ENCODE results near the gene FGFR1OP2.
"Not testable (repeated sequence)": the region's sequence is repeated elsewhere in the genome, so short reads cannot be mapped to it uniquely, and the experiment has no call there.

The FGFR1OP2 gene

DNA sequence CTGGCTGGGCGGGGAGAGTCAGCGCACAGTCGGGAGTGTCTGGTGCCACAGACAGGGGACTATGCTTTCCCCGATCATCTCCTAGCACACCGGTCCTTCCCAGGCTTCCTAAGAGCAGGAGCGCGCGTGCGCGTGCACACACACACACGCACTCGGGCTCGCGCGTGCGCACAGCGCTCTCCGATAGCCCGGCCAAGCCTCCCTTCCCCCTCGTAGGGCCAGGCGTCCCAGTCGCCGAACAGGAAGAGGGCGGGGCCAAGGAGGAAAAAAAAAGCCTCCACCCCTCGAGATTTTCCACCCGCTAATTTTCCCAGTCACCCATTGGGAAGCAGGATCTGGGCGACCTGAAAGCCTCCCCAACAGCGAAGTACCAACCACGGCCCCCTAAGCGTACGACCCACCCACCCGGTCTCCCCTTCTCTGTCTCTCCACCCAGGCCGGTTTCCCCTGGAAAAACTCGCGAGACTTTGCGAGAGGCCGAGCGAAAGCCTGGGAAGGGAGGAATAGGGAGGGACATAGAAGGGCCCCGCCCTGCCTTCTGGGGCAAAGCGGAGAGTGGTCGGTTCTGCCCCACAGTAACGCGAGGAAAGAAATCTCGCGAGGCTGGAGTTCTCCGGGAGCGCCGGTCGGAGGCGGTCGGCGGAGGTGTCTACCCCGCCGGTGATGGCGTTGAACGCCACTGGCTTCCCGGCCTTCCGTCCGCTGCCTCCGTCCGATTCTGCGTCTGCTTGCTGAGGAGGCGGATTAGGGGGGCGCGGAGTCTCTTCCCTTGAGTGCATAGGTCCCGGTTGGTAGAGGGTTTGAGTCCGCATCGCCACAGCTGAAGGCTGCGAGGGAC is at the start of gene FGFR1OP2, which contains the start of gene INTS13:
FGFR1OP2 (plus strand) TSS at position 608 of the 838 bp plus-strand sequence. CDS start 15,689 bp downstream, outside the sequence.
INTS13 (minus strand) TSS at position 119 of the 838 bp plus-strand sequence. CDS start 1,178 bp downstream, outside the sequence.
- peak; percentile 95 to 97 for DNase-seq (ENCODE audit: low read depth in 2 of 2)

DNA sequence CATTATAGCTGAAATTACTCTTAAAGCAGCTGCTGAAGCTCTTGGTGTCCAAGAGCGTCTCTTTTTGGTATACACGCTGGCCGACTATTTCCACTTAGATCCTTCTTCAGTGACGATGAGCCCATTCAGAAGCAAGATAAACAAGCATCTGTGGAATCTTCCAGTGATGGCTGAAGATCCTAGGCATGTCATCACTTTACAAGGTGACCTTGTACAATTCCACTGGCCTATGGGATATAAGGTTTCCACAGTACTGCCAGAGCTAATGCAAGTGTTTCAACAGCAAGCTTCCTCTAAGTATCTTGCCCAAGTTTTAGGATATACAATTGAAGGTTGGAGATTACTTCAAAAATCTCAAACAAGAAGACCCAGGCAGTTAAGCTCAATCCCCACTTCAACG is 47.5 kb upstream of the FGFR1OP2 start:
- no peak for DNase-seq (ENCODE audit: low read depth in 2 of 2)

DNA sequence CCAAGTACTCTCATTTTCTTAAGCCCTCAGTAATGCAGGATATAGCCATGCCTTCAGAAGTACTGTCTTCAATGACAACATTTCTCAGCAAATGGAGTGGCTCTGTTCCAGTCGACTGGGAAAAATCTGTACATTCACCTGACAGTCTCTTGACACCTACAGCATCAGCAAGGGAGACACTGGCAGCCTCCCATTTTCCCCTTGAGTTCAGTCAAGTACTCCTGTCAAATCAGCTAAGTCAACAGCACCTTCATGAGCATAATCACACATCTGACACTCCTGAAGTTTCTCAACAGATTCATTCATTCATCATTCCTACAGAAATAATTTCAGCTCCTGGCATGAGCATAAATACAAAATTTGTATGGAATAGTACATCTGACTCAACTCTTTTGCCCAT is 46.6 kb upstream of the FGFR1OP2 start:
- DNase-seq (ENCODE audit: low read depth in 2 of 2): no peak

DNA sequence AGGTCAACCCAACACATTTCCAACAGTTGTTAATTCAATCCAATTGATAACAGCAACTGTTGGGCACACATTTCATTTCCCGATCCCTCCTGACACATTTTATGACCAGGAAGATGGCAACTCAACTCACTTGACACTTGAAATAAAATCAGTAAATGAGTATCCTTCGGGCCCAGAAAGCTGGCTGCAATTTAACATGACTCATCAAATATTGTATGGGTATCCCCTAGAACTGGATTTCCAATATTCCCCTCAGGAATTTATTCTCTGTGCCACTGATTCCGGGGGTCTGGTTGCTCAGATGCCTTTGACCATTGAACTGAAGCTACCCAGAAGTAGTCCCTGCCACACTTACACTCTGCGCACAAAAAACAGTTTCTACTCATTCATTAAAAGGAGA is 42.6 kb upstream of the FGFR1OP2 start:
- no peak for DNase-seq (ENCODE audit: low read depth in 2 of 2)

DNA sequence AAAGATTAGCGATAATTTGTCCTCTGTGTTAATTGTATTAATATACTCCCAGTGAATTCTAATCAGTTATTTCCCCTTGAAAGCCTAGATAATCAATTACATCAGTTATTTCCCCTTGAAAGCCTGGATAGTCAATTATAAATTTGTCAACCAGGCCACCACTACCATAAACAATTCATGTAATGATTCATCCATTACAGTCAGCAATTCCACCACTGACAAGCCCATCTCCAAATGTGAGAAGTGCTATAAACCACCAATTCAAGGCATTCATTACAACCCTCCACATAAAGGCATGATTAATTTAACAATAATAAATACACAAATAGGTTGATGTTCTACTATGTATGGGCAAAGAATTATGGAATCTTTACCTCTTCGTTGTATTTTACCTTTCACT is 41.4 kb upstream of the FGFR1OP2 start:
- DNase-seq (ENCODE audit: low read depth in 2 of 2): no peak

DNA sequence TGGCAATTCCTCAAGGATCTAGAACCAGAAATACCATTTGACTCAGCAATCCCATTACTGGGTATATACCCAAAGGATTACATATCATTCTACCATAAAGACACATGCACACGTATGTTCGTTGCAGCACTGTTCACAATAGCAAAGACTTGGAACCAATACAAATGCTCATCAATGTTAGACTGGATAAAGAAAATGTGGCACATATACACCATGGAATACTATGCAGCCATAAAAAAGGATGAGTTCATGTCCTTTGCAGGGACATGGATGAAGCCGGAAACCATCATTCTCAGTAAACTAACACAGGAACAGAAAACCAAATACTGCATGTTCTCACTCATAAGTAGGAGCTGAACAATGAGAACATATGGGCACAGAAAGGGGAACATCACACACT is 34.9 kb upstream of the FGFR1OP2 start:
- DNase-seq (ENCODE audit: low read depth in 2 of 2): not testable (repeated sequence)

DNA sequence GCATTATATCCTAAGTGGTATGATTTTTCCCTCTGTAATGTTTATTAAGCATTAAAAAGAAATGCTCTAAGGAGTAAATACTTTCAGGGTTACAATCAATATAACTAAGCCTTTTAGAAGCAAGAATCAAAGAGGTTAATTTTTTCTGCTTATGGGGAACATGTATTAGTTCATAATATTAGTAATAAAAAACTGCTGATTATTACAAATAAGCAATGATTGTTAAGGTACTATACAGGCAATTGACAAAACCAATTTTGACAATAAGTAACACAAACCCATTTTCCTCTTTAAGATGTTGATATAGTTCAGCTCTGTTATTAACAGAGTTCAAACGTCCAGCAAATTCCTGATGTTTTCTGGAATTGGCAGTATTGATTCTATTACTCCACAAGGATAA is 32.2 kb upstream of the FGFR1OP2 start:
- DNase-seq (ENCODE audit: low read depth in 2 of 2): no peak

DNA sequence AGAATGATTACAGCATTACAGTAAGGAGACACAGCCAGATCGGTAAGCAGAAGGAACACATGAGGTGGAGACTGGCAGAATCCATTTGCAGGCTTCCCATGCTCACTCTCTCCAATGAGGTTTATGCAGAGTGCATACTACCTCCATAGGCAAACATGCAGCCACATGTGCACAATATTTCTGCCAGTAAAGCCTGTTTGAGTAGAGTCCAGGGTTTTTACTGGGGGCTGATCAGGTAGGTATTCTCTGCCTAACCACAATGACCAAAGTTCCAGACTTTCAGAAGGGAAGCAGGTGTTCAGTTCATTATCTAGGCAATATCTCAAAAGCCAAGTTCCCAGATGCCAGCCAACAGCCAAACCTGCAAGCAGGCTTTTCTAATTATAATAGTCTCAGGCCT is 31.6 kb upstream of the FGFR1OP2 start:
- DNase-seq (ENCODE audit: low read depth in 2 of 2): no peak

DNA sequence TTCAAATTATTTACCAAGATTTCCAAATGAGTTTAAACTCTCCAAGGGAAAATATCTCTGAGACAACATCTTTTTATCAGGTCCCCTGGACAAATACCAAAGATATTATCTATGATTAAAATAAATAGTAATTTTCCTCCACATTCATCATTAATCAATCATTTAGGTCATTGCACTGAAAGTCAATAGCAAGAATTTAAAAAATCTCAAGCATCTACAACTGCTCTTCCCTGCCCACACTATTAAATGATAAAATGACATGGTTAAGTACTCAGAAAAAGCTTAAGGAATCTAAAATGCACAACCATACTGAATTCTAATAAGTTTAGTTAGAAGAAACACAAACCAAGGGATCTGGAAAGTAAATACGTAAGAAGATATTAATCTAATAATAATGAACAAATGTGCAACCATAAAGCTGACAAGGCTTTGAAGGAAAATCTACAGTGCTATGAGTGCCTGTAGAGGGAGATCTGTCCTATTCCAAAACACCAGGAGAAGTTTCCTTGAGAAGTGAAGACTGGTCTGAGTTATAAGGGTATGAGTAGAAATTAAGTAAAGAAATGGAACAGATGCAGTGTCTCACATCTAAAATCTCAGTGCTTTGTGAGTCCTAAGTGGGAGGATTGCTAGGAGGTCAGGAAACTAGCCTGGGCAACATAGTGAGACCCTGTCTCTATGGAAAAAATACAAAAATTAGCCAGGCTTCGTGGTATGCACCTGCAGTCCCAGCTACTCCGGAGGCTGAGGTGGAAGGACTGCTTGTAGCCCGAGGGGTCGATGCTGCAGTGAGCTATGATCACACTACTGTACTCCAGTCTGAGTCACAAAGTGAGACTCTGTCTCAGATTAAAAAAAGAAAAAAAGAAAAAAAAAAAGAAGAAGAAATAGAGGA is 19.7 kb upstream of the FGFR1OP2 start:
- no peak for DNase-seq (ENCODE audit: low read depth in 2 of 2)

DNA sequence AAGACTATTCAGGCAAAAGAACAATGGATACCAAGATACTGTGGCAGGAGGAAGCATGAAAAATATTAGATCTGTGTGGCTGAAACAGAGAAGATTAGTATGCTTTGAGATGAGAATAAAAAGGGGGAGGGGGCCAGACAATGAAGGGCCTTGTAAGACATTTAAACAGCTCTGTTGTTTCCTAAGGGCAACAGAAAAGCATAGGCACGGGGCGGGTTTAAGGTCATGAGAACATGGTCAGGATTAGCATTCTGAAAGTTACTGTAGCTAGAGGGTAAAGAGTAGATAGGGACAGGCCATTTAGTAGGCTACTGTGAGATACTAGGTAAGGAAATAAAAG is 19.1 kb upstream of the FGFR1OP2 start:
- DNase-seq (ENCODE audit: low read depth in 2 of 2): no peak

DNA sequence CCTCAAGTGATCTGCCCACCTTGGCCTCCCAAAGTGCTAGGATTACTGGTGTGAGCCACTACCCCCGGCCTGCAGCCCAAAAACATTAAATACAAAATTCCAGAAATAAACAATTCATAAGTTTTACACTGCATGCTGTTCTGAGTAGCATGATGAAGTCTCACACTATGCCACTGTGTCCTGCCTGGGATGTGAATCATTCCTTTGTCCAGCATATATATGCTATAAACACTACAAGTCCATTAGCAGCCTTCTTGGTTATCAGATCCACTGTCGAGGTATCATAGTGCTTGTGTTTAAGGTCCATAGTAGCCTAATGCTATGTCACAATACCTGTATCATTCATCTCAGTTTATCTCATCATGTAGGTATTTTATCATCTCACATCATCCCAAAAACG is 16.4 kb upstream of the FGFR1OP2 start:
- DNase-seq (ENCODE audit: low read depth in 2 of 2): no peak

DNA sequence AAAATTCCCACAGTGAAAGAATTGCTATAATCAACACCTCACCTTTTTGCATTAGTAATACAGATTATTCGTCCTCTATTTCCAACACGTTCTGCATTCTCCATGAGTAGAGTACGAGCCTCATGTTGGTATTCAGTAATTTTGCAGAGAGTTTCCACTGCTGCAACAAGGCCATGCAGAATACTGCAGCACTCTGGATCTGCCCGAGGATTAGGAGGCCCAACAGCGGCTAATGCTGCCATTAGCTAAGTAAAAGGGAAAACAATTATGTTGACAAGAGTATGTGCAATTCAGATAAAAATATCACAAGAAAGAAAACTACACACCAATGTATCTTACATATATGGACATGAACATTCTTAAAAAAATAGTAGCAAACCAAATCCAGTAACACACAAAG is 9.6 kb upstream of the FGFR1OP2 start:
- no peak for DNase-seq (ENCODE audit: low read depth in 2 of 2)

DNA sequence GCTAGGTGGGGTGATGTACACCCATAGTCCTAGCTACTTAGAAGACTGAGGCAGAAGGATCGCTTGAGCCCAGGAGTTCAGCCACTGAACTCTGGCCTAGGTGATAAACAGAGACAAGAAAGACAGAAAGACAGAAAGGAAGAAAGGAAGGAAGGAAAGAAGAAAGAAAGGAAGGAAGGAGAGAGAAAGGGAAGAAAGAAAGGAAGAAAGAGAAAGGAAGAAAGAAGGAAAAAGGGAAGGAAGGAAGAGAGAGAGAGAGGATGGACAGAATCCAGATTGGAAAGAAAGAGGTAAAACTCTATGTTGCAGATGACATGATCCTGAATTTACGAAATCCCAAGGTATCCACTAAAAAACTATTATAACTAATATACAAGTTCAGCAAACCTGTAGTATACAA is 8.7 kb upstream of the FGFR1OP2 start:
- no peak for DNase-seq (ENCODE audit: low read depth in 2 of 2)

DNA sequence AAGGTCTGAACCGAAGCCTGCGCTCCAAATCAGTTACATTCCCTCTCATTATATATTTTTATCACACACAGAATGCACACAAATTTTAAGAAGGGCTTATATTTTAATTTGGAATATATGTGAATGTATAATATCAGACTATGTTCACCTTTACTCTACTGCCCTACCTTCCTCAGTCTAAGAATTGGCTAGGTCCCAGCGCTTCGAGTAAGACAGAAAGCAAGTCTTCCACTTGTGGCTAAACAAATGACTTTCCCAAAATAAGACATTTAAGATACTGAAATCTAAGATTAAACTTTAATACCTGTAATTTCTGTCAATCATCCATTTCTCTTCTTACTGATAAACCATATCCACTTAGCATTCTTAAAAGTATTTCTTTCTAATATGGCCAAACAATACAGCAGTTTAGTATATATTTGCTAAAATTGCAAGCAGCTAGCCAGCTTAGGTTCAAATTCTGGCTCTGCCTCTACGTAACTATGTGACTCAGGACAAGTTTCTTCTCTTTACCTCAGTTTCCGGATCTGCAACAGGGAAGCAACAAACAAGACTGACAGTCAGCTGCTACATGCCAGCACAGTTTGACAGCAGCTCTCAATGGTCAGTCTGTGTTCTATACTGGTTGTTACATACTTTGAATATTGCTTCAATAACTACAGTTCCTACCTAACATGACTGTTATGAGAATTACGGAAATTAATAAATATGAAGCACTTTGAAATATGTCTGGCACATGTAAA is 2.5 kb upstream of the FGFR1OP2 start:
- no peak for DNase-seq (ENCODE audit: low read depth in 2 of 2)

DNA sequence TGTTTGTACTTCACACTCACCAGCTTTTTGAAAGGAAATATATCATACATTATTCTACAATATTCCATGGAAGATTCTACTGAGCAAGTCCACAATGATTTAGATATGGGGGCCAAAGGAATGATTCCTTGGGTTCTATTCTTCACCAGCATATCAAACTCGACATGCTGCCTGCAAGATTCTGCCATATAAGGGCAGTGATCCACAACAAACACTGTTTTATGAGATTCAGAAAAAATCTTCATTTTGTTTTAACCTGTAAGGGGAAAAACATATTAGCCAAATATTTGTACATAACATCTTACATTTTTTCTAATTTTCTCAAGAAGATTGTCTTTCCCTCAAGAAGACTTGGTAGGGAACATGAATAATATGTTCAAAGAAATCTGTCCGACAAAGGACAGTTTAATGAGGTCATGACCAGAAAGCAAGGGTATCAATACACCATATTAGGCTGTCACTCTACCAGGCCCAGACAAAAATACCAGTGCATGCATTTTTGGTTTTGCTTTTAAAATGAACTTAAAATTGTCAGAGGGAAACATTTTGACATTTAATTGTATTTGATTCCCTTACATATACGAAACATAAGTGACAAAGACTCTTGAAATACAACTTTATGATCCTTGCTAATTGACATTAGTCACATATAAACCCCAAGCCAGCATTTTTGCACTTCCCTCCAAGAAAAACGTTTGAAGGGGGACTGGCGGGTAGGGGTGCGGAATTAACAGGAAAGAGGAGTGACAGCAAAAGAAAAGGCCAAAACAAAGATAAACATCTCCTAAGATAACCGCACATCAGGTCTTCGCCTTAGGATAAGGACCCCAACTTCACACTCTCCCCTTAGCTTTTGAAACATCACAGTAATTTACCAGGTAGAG is 1.5 kb upstream of the FGFR1OP2 start:
- DNase-seq (ENCODE audit: low read depth in 2 of 2): no peak

DNA sequence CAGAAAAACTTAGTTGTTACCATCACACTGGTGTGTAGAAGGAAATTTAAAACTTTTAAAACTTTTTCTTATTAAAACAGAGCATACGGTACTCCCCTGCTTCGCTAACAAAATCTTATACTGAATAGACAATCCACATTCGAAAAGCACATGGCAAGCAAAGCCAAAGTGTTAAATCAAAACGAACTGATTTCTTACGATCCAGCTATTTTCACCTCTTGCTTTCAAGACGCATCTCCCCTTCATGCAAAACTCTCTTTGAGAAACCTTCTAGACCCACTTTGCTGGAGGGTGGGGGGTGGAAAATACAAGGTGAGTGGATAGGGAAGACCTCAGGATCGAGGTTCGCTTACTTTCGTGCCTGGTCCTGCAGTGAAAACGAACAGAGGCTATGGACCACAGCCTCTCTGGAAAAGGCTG is 817 bp upstream of the FGFR1OP2 start:
- no peak for DNase-seq (ENCODE audit: low read depth in 2 of 2)

DNA sequence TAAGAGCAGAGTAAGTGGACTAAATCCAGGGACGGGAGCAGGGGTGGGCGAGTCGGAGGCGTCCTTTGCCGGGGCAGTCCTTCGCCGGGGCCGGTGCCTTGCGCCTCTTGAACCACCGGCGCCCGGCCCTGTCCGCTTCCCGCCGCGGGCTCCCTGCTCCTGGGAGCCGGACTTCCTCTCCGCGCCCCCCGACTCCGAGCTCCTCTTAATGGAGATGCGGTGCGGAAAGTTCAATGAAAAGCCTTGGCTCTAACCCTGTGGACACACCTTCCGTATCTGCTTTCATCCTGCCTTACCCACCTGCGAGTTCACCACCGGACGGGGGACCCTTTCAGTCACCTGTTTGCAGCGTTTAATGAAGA is 412 bp downstream of the FGFR1OP2 start:
- no peak for DNase-seq (ENCODE audit: low read depth in 2 of 2)

DNA sequence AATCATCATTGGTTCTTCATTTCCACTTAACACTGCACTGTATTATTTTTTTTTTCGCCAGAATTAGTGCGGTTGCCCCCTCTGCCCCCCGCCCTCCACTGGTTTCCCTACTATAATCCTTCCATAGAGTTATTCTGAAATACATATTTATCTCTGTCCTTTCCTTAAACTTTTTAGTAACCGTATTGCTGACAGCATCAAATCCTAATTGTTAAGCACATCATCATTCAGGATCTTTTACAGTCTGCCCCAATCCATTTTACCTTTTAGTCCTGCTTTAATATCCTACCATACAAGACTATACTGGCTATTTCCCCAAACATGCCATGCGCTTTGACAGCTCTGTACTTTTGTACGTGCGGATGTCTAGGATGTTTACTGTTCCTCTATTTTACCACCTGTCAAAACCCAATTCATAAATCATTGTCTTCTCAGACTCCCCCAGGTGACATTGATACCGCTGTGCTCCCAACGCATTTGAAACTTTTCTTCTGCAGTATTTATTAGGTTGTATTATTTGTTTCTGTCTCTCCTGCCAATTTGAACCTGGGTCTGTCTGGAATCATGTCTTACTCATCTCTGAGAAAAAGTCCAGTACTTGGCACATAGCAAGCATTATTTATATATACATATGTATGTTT is 1.0 kb downstream of the FGFR1OP2 start:
- DNase-seq (ENCODE audit: low read depth in 2 of 2): no peak

DNA sequence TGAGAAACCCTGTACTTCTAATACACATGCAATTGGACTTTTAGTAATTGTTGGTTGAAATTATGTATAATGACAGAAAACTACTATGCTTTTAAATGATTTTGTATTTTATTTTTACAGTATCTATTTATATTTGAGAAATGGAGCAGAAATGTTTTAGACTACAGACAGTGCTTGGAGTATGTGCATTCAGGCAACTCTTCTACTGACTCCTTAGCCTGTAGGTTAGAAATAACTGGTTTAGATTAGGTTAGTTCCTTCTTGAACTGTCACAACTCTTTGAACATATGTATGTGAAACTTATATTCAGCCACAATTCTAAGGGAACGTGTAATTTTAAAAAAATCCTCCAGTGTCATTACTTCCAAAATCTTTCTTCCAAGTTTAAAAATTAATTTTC is 1.7 kb downstream of the FGFR1OP2 start:
- no peak for DNase-seq (ENCODE audit: low read depth in 2 of 2)

DNA sequence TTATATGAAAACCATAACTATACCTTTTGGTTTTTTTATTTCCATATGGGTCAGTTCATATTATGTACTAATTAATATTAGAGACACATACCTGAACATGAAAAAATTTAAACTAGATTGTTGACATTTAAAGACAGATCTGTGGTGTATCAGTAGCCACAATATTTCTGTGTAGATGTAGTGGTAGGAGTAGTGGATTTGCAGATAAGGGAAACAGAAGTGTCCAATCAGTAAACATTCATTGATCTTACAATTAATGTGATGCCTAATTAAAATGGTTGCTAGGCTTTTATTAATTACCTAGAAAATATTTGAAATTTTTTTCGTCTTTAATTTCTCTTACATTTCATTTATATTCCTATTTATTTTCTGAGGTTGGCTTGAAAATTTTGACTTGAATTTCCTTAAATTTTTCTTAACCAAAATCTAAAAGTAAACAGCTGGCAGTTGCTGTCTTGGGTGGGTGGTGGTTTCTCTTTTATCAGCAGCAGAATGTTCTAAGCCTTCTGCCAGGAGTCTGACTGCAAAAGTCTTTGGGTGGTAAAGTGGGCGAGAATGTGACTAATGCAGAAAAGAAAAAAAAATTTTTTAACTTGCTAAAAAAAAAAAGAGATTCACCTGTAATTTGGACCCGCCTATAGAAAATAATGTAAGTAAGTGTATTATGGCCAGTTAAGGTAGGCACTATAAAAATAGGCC is 2.4 kb downstream of the FGFR1OP2 start:
- no peak for DNase-seq (ENCODE audit: low read depth in 2 of 2)

All from stimulated activated CD8-positive, alpha-beta memory T cell treated with anti-CD3 and anti-CD28 coated beads, Interleukin-15, amount 100 ng/mL, for 48 hours (primary cell).